Endothelial cell of umbilical vein (primary cell): ENCODE measurements around the gene AIG1. TPM values are rescaled to one million over a fixed set of nuclear protein-coding genes. Genes with fewer than 3 reads are reported as not detected.

Source experiments
- BruUV-seq: library from RNA; stranded (reverse); fragments of 400-500 nt; replicated peaks from 2 replicates; lab custom pipeline; 2021; lab: Mats Ljungman, UMichigan
- CTCF ChIA-PET: fragments of 300-600, 350-600 bp; sonication (Branson Sonifier 250); formaldehyde crosslinking; loops from one replicate; lab custom pipeline; 2021; ENCODE audit warnings: antibody characterized with exemption, inconsistent platforms; lab: Charles Lee
- POLR2A ChIA-PET: fragments of 300-600, 350-600 bp; sonication (Branson Sonifier 250); formaldehyde crosslinking; loops from one replicate; lab custom pipeline; 2021; ENCODE audit warnings: antibody characterized with exemption, inconsistent platforms; lab: Charles Lee
- DNase-seq: peaks from one replicate; pipeline ENCODE4 v3.0.0-alpha.2; 2011; ENCODE audit warnings: low read depth, low spot score
- FAIRE-seq: peaks from 2 replicates; lab custom pipeline; 2011; peaks lifted over from hg19 to GRCh38; lab: Jason Lieb, UNC
- H2AFZ ChIP-seq: 2 replicates; pipeline ENCODE4 v1.6.0; 2012; ENCODE audit warnings: low read depth, low read length, control low read depth, inconsistent platforms
- H3K27ac ChIP-seq: 2 replicates; pipeline ENCODE4 v1.5.1; 2011; ENCODE audit warnings: low read depth, mild to moderate bottlenecking, control low read depth, low read length, moderate library complexity; ENCODE audit not compliant: insufficient read depth
- H3K27me3 ChIP-seq, 2 experiments: 2 replicates each; pipeline versions ENCODE4 v1.6.0 to v1.6.1; 2011; ENCODE audit warnings: low read length in 2 of 2, mixed read lengths in 1 of 2; ENCODE audit not compliant: control insufficient read depth in 2 of 2, insufficient read depth in 2 of 2
- H3K36me3 ChIP-seq, 2 experiments: 2 replicates in 1 of 2; 3 replicates in 1 of 2; pipeline ENCODE4 v1.5.1; 2011; ENCODE audit warnings: low read length in 2 of 2, mild to moderate bottlenecking in 1 of 2, moderate library complexity in 1 of 2; ENCODE audit not compliant: control insufficient read depth in 2 of 2, insufficient read depth in 2 of 2; ENCODE audit errors: extremely low read depth in 1 of 2
- H3K4me1 ChIP-seq: 3 replicates; pipeline ENCODE4 v1.5.1; 2011; ENCODE audit warnings: mild to moderate bottlenecking, low read length; ENCODE audit not compliant: control insufficient read depth, insufficient read depth; ENCODE audit errors: extremely low read depth
- H3K4me2 ChIP-seq: 2 replicates; pipeline ENCODE4 v1.6.1; 2011; ENCODE audit warnings: low read length, control low read depth, mixed read lengths; ENCODE audit not compliant: insufficient read depth
- H3K4me3 ChIP-seq, 3 experiments: fragments of 200-600 bp in 1 of 3; sonication (generic), shearing (Covaris generic) in 1 of 3; replicated peaks in 1 of 3; 2 replicates each; pipeline ENCODE4 v1.5.1; 2011 to 2016; ENCODE audit warnings: control low read depth in 3 of 3, low read length in 3 of 3, mild to moderate bottlenecking in 2 of 3, inconsistent platforms in 1 of 3, low read depth in 1 of 3, moderate library complexity in 1 of 3; ENCODE audit not compliant: insufficient read depth in 1 of 3
- H3K79me2 ChIP-seq: 2 replicates; pipeline ENCODE4 v1.6.0; 2012; ENCODE audit warnings: low read length, inconsistent platforms; ENCODE audit not compliant: control insufficient read depth, insufficient read depth
- H3K9ac ChIP-seq: replicated peaks from 2 replicates; pipeline ENCODE3; 2011; ENCODE audit warnings: low read length, control low read depth; ENCODE audit not compliant: insufficient read depth; ENCODE audit errors: extremely low read depth
- H3K9me1 ChIP-seq: replicated peaks from 3 replicates; pipeline ENCODE4 v1.6.0; 2011; ENCODE audit warnings: mild to moderate bottlenecking, low read length; ENCODE audit not compliant: control insufficient read depth, insufficient read depth; ENCODE audit errors: extremely low read depth
- H3K9me3 ChIP-seq: replicated peaks from 2 replicates; pipeline ENCODE4 v1.5.1; 2012; ENCODE audit warnings: low read length, inconsistent platforms; ENCODE audit not compliant: control insufficient read depth, insufficient read depth
- H4K20me1 ChIP-seq: replicated peaks from 2 replicates; pipeline ENCODE3; 2011; ENCODE audit warnings: mild to moderate bottlenecking, low read length; ENCODE audit not compliant: control insufficient read depth, insufficient read depth; ENCODE audit errors: extremely low read depth
- EZH2 ChIP-seq: IDR thresholded peaks from 2 replicates; pipeline ENCODE4 v1.6.1; 2012; ENCODE audit warnings: borderline replicate concordance, low read depth, mild to moderate bottlenecking, moderate library complexity, low read length, inconsistent platforms; ENCODE audit not compliant: severe bottlenecking
- FOS ChIP-seq: IDR thresholded peaks from 2 replicates; pipeline ENCODE4 v1.6.1; 2011; ENCODE audit warnings: mild to moderate bottlenecking, low read length, moderate library complexity, borderline replicate concordance; ENCODE audit not compliant: insufficient read depth
- GATA2 ChIP-seq: IDR thresholded peaks from 2 replicates; pipeline ENCODE4 v1.7.0; 2011; ENCODE audit warnings: low read depth, mild to moderate bottlenecking, moderate library complexity, mixed read lengths, low read length; ENCODE audit not compliant: insufficient read length, insufficient read depth
- JUN ChIP-seq: IDR thresholded peaks from 2 replicates; pipeline ENCODE4 v1.6.1; 2011; ENCODE audit warnings: borderline replicate concordance, low read depth; ENCODE audit not compliant: insufficient read length, insufficient read depth
- MYC ChIP-seq: IDR thresholded peaks from one replicate; pipeline ENCODE4 v1.6.1; 2011; ENCODE audit warnings: mild to moderate bottlenecking, low read depth, low read length
- POLR2A ChIP-seq: IDR thresholded peaks from 2 replicates; pipeline ENCODE4 v1.6.1; 2012; ENCODE audit warnings: low read depth, mild to moderate bottlenecking, control low read depth, low read length
- POLR2AphosphoS5 ChIP-seq: IDR thresholded peaks from 2 replicates; pipeline ENCODE4 v1.6.1; 2012; ENCODE audit warnings: low read depth, mild to moderate bottlenecking, control low read depth, low read length, moderate library complexity; ENCODE audit not compliant: insufficient read depth
- dilution Hi-C: fragments of 300-500 bp; cut with MboI; formaldehyde crosslinking; loops from one replicate; pipeline ENCODE4 v1.15.0; 2019; ENCODE audit warnings: low sequenced_read_pairs; ENCODE audit not compliant: extremely low pct_ligation_motif_present
- intact Hi-C: fragments of 100-400 bp; cut with micrococcal nuclease; formaldehyde crosslinking; loops from one replicate; pipeline ENCODE4 v1.10.0; 2022
- polyA plus RNA-seq, 4 experiments: library from polyadenylated mRNA; depleted of rRNA in 3 of 4; stranded (reverse) in 3 of 4; unstranded in 1 of 4; fragments of >200 nt; gene quantifications; 2 replicates each; pipeline versions ENCODE4 v1.2.1 to v1.2.3, GENCODE V29; 2011 to 2012; ENCODE audit warnings: missing spikeins in 1 of 4
- total RNA-seq: library from RNA; stranded (reverse); gene quantifications from 2 replicates; pipeline ENCODE4 v1.2.3, GENCODE V29; 2021
- TF ChIP-seq, protein P1 (sequence below), 2 donors: IDR thresholded peaks; 1 replicate in 1 of 2; 2 replicates in 1 of 2; pipeline ENCODE4 v1.5.1; 2011; ENCODE audit warnings: low read length in 2 of 2, mild to moderate bottlenecking in 2 of 2, moderate library complexity in 2 of 2, control low read depth in 1 of 2, inconsistent platforms in 1 of 2, low read depth in 1 of 2; ENCODE audit not compliant: insufficient read depth in 1 of 2; ENCODE audit errors: extremely low read depth in 1 of 2
- TF ChIP-seq, protein P2 (sequence below): IDR thresholded peaks from 2 replicates; pipeline ENCODE4 v1.6.1; 2011; ENCODE audit not compliant: insufficient read depth, insufficient read length

The AIG1 gene
- total and polyA plus RNA-seq, 2 donors (not counting 3 experiments of a cell fraction or from before 2014, with no cell fraction given) = 17.7 to 22.7 TPM

DNA sequence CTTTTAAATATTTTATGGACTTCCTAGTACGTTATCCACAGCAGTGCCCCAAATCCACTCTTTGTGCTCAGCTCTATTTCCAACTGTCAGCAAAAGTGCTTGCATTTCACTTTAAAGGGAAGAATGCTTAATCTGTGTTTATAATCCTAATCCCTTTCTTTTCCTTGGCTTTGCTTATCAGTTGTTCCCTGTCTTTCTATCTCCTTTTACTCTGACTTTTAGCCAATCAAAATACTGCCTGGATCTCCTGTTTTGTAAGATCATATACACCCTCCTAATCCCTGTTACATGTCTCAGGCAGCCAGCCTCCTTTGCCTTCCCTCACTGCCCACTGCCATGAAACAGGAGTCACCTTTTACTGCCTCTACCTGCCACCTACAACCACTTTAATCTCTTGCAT is 102.9 kb downstream of the AIG1 start:
- H4K20me1 ChIP-seq = no peaks in the 10 kb centered on the region
- no peak for DNase-seq
- POLR2A ChIA-PET = no interaction called here

GRCh38 chr6:143164565-143165105 is 103.9 kb downstream of the AIG1 start:
- Histone ChIP-seq H3K79me2 (no peaks in the 10 kb centered on the region), H3K27me3 (no peaks in the 10 kb centered on the region), H4K20me1 (no peaks in the 10 kb centered on the region), H3K36me3 (no peaks in the 10 kb centered on the region), H3K4me3 (no peak overlapping the region), H3K4me2 (no peak overlapping the region), H3K9me1 (no peaks in the 10 kb centered on the region), H2AFZ (no peak overlapping the region), H3K4me1 (no peaks in the 10 kb centered on the region), H3K9ac (no peak overlapping the region), H3K27ac (no peak overlapping the region), H3K9me3 (no peaks in the 10 kb centered on the region)
- FAIRE-seq (no peak), DNase-seq (peak; percentile 19)
- dilution Hi-C loops = no loop called here
- ChIA-PET CTCF (interaction anchor here (0.9 kb wide), 1 partner anchor 207 kb away, joined by 3 read pairs; no protein-coding TSS in a partner anchor), POLR2A (no interaction called here)
- TF ChIP-seq EZH2 (no peak), JUN (no peak), FOS (no peak), POLR2AphosphoS5 (no peak), MYC (no peak), POLR2A (no peak), GATA2 (no peak)
- TF ChIP-seq, protein P1, sequence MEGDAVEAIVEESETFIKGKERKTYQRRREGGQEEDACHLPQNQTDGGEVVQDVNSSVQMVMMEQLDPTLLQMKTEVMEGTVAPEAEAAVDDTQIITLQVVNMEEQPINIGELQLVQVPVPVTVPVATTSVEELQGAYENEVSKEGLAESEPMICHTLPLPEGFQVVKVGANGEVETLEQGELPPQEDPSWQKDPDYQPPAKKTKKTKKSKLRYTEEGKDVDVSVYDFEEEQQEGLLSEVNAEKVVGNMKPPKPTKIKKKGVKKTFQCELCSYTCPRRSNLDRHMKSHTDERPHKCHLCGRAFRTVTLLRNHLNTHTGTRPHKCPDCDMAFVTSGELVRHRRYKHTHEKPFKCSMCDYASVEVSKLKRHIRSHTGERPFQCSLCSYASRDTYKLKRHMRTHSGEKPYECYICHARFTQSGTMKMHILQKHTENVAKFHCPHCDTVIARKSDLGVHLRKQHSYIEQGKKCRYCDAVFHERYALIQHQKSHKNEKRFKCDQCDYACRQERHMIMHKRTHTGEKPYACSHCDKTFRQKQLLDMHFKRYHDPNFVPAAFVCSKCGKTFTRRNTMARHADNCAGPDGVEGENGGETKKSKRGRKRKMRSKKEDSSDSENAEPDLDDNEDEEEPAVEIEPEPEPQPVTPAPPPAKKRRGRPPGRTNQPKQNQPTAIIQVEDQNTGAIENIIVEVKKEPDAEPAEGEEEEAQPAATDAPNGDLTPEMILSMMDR (IDR thresholded peaks at IDR 0.05; ENCODE audit: extremely low read depth in 1 of 2, insufficient read depth in 1 of 2, low read depth in 1 of 2, low read length in 2 of 2) = no peak
- TF ChIP-seq, protein P2, sequence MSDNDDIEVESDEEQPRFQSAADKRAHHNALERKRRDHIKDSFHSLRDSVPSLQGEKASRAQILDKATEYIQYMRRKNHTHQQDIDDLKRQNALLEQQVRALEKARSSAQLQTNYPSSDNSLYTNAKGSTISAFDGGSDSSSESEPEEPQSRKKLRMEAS = no peak
- intact Hi-C loops = no loop called here
- BruUV-seq = no TSS peak

More for the DNA sequence above, 102.9 kb downstream of the AIG1 start:
- dilution Hi-C loops (no loop called here), intact Hi-C loops (no loop called here)
- no peak overlapping the region for H3K4me3 ChIP-seq
- no peak overlapping the region for H2AFZ ChIP-seq
- H3K9ac ChIP-seq = no peak overlapping the region
- TF ChIP-seq GATA2 (no peak), FOS (no peak), EZH2 (no peak), POLR2A (no peak)
- no peaks in the 10 kb centered on the region for H3K36me3 ChIP-seq
- no peak for FAIRE-seq
- CTCF ChIA-PET = no interaction called here
- H3K9me1 ChIP-seq = no peaks in the 10 kb centered on the region
- H3K27me3 ChIP-seq = no peaks in the 10 kb centered on the region
- BruUV-seq = no TSS peak
- H3K27ac ChIP-seq = no peak overlapping the region
- H3K9me3 ChIP-seq = no peaks in the 10 kb centered on the region
- H3K4me1 ChIP-seq = no peaks in the 10 kb centered on the region
- H3K79me2 ChIP-seq = no peaks in the 10 kb centered on the region
- H3K4me2 ChIP-seq = no peak overlapping the region
